ENCODE data around the gene METTL9.

- no peak for TF ChIP-seq POLR2A (IDR thresholded peaks at IDR 0.05)
- TF ChIP-seq CTCF (IDR thresholded peaks at IDR 0.05) = no peak
- TF ChIP-seq EP300 (IDR thresholded peaks at IDR 0.05) = no peak
These were observed 14.0 kb downstream of the METTL9 start for GRCh38 chr16:21613361-21613760.

Data from stomach (tissue), 4 donors.